T-helper 1 cell treated with Interleukin-12 subunit alpha and Interleukin-12 subunit beta and Interleukin-4 antibody, amounts not matched to agents 30 ng/mL and 1 ng/mL, for 36 hours (primary cell): ENCODE results near the gene HDAC4. TPM values are rescaled to one million over a fixed set of nuclear protein-coding genes. Genes with fewer than 3 reads are reported as not detected.

Experiments
- intact Hi-C: fragments of 100-400 bp; cut with micrococcal nuclease; formaldehyde crosslinking; loops from one replicate; pipeline ENCODE4 v1.15.1; 2024
- total RNA-seq: library from RNA; stranded (reverse); gene quantifications from 2 replicates; pipeline ENCODE4 v1.2.3, GENCODE V29; 2022

HDAC4 gene
- total RNA-seq, 1 donor from 2014 or later, result 82.1 TPM

- intact Hi-C loops, result no loop called here
Measured at GRCh38 chr2:239354132-239354790, 46.6 kb downstream of the HDAC4 start.

DNA sequence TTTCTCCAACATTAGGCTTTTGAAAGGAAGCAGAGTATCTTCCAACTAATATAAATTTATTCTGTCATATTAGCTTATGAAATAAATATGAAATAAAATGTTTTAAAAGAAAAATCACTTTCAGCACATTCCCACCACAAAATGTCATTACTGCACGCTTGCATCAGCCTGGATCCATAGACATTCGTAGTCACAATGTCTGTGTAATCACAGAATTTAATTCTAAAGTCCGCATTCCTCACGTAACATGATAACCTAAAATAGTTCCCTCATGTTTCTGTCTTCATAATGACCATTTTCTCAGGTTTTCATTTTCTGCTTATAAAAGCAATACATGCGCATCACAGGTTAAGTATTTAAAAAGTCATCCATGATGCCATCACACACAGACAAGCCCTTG, 47.1 kb downstream of the HDAC4 start:
- intact Hi-C loops, result no loop called here

DNA sequence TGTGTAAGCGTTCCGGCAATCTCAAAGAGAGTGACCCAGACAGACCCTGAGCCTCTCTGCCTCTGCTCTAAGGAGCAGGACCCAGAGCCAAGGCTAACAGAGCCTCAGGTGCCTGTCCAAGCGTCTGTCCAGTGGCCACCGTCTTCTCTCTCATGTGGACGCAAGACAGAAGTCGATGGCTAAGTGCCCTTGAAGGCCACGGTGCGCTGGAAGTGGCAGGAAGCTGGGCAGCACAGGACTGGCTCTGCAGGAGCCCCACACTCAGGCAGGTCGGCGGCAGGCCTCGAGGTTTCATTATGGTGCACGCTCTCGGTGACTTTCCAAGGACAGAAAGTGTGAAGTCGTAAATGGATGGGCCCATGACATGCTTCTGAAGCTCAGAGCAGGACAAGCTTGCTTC, 49.1 kb downstream of the HDAC4 start:
- intact Hi-C loops, result no loop called here

DNA sequence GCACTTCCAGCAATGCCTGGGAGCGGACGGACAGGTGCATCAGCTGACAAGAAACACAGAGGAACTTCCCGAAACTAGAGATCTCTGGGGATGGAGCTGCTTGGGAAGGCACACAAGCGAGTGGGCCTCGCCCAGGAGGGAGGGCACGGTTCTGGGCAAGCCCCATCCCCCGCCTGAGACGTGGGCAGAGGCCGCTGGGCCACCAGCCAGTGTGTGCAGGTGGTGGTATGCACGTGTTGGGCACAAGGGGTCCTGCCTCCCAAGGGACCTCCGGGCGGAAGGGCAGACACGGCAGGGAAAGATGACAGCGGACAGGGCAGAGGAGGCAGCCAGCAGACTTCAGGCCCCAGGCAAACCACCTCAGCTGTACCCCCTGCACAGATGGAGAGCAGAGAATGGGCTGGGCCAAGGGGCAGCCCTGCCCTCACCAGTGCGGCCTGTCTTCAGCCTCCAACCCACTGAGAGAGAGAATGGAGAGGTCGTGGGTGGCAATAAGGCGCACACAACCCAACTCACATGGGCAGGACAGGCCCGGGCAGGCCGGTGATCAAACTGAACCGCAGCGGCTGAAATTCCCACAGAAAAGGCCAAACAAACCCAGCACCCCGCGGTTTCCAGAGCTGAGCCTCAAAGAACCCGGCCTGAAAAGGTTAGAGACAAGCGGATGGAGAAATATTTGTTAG, 51.2 kb downstream of the HDAC4 start:
- intact Hi-C loops, result no loop called here

DNA sequence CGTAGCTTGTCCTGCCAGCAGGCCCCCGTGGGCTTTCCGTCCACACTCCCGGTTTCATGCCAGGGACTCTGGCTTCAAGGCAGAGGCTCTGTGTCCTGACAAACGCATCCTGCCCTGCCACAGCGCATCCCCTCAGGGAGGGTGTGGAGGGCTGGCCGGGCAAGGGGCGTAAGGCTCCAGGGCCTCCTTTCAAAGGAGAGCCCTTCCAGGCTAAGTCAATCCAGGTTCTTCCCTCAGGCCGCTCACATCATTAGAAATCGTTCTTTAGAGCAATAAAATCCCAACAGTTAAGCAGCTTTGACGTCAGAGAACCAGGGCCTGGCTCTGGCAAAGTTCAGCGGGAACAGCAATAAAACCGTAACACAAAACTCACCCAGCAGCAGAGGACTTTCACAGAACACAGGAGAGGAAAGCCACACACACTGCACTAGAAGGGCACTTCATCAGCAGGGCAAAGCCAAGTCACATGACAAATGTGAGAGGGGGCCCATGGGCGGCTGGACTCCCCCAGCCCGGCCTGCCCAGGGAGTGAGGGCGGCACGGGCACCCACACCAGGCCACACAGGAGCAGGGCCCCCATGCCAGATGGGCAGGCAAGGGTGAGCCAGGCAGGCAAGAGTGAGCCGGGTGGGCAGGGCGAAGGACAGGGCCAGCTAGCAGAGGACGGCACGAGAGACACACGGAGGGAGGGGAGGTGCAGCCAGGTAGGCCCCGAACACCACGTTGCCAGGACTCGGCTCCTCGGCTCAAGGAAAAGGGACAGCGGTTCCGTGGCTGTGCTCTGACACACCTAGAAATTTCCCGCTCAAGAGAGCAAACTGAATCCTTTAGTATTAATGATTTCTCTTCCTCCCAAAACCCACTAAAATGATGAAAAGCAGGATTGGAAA, 52.0 kb downstream of the HDAC4 start:
- intact Hi-C loops, result no loop called here

GRCh38 chr2:239346676-239347075, 54.1 kb downstream of the HDAC4 start:
- intact Hi-C loops, result no loop called here

- intact Hi-C loops, result no loop called here
Measured at GRCh38 chr2:239345251-239345650, 55.6 kb downstream of the HDAC4 start.

DNA sequence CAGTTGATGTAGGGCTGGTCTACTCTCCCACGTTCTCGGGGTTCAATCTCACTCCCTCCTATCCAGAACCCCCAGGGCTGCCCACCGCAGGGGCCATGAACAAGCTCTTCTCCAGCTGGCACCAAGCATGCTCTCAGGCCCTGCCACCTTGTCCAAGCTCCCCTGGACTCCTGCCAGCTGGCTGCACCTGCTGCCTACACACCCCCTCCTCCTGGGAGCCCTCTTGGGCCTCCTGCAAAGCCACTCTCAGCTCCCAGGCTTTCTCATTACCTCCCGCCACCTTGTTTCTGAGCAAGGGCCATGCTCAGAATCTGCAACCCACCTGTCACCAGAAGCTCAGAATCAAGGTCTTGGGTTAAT, 56.0 kb downstream of the HDAC4 start:
- intact Hi-C loops, result no loop called here

DNA sequence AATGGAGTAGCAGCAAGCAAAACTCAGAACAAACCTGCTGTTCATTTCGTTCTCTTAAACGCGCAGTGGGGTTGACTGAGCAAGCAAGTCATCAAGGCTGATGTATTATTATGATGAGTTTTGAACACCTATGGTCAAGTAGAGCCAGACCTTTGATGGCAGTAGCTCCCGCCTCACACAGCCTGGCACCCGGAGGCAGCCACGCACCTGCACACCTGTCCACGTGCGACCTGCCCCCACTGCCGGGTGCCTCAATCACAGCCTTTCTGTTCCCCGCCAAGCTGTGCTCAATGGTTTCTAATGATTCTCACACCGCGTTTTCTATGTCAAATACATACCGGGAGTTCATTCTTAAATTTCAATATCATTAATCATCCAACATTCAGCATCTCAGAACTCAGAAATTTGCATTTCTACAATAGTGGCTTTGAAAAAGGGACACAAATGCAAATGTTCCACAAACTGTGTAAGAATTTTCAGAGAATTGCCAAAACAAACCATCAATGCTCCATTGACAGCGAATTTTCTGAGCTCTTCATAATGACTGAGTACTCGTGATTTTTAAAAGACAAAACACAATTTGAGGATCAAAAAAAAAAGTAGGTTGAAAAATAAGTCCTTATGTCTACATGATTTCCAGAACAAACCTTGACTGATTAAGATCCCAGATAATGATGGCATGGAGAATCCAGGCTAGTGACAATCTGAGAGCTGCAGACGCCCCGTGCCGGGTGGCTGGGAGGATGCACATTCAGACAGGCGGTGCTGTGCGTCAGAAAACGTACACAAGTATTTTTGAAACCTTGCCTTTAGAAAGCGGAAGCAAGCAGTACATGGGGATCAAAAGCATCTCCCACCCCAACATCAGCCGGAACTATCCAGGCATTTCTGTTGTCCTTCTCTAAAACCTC, 56.6 kb downstream of the HDAC4 start:
- intact Hi-C loops, result no loop called here

DNA sequence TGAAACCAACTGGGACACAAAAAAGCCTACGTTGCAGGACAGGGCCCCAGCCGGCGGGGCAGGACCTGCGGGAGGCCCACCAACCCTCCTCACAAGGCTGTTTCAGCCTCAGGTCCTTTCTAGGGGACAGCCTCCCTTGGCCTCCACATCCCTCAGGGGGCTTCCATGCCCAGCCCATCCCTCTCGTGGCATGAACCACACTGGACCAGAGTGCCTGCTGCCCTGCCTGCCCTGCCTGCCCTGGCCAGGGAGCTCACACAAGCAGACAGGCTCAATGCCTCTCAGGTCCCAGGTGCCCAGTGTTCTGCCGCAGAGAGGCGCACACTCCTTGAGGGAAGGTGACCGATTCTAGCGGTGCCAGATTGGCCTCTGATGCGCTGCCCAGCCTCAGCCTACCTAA, 57.4 kb downstream of the HDAC4 start:
- intact Hi-C loops, result no loop called here

GRCh38 chr2:239341840-239342239, 59.0 kb downstream of the HDAC4 start:
- intact Hi-C loops, result loop anchor here (2.0 kb wide), 1 partner anchor 15 kb away; no protein-coding TSS in a partner anchor

GRCh38 chr2:239341146-239341732, 59.6 kb downstream of the HDAC4 start:
- intact Hi-C loops, result loop anchor here (2.0 kb wide), 1 partner anchor 14 kb away; no protein-coding TSS in a partner anchor

DNA sequence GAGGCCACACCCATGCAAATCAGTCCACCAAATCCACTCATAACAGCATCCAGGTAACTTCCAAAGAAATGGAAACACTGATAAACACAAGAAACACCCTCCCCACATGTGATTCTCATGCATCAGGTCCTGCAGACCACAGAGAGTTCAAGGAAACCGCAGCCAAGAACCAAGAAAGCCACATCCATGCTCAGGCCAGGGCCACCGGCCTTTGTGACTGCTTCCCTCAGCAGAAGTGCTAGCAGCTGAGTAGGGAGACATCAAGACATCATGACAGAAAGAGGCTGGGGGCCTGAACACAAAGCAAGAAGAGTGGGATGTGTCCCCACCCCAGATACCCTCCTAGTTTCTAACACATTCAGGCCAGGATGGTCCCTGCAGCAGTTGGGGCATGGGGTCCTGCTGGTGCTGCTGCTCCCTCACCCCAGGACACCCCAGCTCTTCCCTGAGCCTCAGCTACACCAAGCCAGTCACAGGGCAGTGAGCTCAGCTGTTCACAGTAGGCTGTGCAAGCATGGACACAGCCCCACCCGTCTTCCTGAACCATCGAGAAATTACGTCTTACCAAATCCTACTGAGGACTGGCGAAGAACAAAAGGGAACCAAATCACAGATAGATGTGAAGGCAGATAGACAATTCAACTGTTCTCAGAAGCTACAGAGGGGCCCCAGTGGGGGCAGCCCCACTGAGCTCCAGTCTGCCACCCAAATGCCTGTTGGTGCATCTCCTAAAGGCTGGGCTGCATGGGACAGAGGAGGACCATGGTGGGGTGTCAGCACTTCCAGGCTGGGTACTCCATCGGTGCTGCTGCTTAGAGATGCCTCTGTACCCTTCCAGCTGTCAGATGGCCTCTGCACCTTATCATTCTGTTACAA, 60.9 kb downstream of the HDAC4 start:
- intact Hi-C loops, result loop anchor here (2.0 kb wide), 1 partner anchor 13 kb away; no protein-coding TSS in a partner anchor

GRCh38 chr2:239339241-239339640, 61.6 kb downstream of the HDAC4 start:
- intact Hi-C loops, result no loop called here

GRCh38 chr2:239337877-239338484, 62.8 kb downstream of the HDAC4 start:
- intact Hi-C loops, result no loop called here

DNA sequence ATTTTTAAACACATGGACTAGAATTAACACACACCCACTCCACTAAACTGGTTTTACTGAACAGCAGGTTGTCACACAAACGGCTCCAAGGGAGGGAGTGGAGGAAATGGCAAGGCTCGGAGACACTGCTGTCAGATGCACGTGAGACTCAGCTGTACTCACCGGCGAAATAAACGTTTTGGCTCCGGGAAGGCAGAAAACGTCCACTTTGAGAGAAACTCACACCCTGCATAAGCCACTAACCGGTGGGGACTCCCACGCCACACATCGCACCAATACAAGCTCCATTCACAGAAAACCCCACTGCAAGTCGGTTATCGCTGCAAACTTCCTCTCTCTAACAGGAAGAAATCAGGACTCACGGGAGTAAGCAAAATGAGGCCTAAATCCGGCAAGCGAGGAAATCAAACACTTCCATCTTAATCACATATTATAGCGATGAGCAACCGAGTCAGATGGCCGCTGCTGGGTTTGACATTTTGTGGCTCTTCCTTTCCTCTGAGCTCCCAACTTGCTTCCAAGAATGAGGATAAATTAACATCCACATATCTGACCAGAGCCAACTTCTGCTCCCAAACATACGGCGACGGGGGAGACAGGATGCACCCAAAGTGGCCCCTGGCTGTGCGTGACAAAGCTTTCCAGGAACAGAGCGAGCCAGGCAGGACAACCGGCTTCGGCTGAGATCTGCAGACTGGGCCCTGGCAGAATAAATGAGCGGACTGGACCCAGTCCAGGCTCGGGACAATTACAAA, 63.5 kb downstream of the HDAC4 start:
- intact Hi-C loops, result no loop called here

GRCh38 chr2:239331560-239331959, 69.3 kb downstream of the HDAC4 start:
- intact Hi-C loops, result no loop called here

DNA sequence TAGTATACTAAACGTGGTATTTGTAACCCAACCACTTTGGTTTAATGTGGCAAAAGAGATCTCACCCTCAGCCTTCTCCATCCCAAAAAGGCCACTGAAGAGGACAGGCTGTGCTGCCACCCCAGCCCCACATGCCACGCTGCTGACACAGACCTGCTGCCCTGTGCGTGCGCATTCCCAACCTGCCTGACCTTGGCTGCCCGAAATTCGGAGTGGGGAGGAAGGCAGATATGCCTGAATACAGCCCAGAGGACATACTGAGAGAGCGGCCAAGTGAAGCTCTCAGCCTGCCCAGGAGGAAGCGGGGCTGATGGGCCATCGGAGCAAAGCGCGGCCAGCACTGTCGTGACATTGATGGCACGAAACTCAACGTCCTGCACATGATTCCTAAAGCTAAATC, 70.0 kb downstream of the HDAC4 start:
- intact Hi-C loops, result no loop called here
